GM19193 (cell line): ENCODE measurements around the gene PLPP7.

Source experiments
- POLR2A ChIP-seq: IDR thresholded peaks from 4 replicates; pipeline ENCODE4 v1.6.1; 2011; ENCODE audit not compliant: insufficient read depth, insufficient read length; ENCODE audit errors: extremely low read depth

The PLPP7 gene

DNA sequence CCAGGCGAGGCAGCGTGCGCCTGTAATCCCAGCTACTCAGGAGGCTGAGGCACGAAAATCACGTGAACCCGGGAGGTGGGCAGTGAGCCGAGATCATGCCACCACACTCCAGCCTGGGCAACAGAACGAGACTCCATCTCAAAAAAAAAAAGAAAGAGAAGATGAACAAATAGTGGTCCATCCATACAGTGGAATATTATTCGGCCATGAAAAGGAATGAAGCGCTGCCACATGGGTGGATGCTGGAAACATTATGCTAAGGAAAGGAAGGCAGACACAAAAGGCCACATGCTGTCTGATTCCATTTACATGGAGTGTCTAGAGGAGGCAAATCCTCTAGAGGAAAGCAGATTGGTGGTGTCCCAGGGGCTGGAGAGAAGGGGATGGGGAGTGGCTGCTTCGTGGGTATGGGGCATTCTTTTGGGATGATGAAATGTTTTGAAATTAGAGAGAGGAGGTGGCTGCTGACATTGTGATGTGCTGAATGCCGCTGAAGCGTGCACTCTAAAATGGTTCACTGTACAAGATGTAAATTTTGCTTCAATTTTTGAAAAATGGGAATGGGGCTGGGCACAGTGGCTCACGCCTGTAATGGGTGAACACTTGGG, 17.0 kb downstream of the PLPP7 start:
- no peak for TF ChIP-seq POLR2A

DNA sequence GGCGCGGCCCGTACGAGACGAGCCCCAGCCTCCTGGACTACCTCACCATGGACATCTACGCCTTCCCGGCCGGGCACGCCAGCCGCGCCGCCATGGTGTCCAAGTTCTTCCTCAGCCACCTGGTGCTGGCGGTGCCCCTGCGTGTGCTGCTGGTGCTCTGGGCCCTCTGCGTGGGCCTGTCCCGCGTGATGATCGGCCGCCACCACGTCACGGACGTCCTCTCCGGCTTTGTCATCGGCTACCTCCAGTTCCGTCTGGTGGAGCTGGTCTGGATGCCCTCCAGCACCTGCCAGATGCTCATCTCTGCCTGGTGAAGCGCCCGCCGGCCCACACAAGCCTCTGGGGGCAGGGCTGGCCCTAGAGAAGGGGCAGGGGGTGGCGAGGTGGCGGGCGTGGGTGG, 18.5 kb downstream of the PLPP7 start:
- no peak for TF ChIP-seq POLR2A

DNA sequence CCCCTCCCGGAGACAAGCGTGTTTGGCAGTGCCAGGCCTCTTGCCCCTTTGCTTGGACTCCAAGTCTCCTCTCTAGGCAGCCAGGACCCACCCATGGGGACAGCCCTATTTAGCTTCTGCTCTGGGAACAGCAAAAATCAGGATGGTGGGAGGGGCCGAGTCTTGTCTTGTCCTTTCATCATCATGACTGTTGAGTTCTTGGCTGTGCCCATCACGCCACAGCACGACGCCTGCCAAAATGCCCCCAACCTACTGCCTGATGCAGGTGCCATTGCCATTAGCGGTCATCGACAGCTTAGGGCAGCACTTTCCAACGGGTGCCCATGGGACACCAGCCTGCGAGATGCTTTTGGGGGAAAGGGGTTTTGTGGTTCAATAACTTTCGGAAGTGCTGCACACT, 18.9 kb downstream of the PLPP7 start:
- no peak for TF ChIP-seq POLR2A

DNA sequence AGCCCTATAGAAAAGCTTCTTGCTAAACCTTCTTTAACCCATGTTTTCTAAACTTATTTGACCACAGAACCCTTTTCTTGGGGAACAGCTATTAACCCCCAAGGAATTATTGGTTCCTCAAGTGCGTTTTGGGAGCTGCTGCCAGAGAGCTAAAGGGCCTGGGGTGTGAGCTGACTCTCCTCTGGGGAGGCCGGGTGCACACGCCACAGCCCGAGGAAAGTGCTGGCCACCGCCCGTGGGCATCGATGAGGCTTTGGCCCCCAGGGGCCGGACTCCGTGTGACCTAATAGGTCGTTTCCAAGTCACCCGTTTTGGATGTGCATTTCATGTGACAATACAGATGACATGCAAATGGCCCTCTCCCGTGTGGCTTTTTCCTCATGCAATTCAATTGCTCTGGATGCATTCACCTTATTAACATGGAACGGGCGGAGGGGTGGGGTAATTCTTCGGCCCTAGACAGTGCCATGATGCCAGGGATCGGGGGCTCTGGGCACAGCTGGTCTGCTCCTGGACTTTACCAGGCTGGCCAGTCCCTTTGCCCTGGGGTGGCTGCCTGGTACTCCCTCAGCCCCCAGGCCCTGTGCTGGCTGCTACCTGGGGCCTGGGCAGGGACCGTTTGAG, 19.5 kb downstream of the PLPP7 start:
- no peak for TF ChIP-seq POLR2A

DNA sequence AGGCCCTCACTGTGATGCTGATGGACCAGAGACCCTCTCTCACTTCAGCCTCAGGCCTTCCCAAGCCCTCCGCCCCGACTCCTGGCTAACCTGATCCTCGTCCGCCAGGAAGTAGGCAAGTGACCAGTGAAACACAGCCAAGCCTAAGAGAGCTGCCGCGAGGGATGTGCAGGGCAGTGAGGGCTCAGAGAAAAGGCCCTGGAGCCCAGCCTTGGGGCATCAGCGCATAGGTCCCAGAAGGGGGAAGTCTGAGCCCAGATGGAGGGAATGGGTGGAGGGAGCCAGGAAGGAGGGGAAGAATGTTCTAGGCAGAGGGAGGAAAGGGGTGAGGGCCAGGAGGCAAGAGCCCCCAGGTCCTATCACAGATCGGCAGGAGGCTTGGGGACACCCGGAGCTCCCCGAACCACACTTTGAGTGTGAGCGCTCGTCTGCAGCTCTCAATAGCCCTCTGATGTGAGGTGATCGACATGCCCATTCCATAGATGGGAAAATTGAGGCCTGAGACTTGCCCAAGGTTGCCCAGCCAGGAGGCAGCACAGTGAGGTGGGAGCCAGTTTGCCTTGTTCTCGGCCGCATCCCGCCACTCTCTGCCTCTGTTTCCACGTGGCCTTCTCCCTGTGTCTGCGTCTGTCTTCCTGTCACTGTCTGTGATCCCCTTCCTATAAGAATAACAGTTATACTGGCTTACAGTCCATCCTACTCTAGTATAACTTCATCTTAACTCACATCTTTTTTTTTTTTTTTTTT, 20.2 kb downstream of the PLPP7 start:
- TF ChIP-seq POLR2A = no peak

DNA sequence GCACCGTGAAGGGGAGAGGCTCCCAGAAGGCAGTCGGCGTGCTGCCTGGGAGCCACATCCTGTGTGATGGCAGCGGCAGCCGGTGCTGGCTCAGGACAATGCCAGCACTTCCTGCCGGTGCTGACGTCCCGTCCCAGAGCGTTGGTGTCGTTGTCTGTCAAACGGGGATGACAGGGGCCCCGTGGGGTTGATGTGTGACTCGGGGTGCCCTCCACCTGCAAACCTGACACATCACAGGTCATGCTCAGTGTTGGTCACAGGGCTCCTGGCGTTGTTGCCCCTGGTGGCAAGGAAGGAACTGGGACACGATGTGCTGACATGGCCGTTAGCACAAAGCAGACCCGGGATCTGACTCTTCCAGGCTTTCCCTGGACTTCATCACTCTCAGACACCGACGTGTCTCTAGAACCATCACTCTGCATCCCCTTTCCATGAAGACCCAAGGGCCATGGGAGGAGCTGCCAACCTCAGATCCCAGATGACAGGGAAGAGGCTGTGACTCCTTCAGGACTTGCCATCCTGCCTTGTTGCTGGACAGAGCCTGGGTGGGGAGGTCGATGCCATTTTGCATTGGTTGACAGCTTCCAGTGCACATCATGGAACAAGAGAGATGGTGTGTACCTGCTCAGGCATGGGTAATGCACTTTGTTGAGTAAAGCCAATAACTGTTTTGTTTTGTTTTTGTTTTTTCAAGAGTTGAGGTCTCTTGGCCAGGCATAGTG, 21.5 kb downstream of the PLPP7 start:
- TF ChIP-seq POLR2A = no peak

DNA sequence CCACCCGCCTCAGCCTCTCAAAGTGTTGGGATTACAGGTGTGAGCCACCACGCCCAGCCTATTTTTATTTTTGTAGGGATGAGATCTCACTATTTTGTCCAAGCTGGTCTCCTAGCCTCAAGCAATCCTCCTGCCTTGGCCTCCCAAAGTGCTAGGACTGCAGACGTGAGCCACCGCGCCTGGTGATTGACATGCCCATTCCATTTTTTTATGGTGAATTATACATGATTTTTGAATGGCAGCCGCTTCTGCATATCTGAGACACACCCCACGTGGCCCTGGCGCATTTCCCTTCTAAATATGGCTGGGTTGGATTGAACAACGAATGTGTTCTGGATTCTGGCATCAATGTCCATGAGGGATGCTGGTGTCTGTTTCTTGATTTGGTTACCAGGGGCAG, 22.7 kb downstream of the PLPP7 start:
- TF ChIP-seq POLR2A = no peak

DNA sequence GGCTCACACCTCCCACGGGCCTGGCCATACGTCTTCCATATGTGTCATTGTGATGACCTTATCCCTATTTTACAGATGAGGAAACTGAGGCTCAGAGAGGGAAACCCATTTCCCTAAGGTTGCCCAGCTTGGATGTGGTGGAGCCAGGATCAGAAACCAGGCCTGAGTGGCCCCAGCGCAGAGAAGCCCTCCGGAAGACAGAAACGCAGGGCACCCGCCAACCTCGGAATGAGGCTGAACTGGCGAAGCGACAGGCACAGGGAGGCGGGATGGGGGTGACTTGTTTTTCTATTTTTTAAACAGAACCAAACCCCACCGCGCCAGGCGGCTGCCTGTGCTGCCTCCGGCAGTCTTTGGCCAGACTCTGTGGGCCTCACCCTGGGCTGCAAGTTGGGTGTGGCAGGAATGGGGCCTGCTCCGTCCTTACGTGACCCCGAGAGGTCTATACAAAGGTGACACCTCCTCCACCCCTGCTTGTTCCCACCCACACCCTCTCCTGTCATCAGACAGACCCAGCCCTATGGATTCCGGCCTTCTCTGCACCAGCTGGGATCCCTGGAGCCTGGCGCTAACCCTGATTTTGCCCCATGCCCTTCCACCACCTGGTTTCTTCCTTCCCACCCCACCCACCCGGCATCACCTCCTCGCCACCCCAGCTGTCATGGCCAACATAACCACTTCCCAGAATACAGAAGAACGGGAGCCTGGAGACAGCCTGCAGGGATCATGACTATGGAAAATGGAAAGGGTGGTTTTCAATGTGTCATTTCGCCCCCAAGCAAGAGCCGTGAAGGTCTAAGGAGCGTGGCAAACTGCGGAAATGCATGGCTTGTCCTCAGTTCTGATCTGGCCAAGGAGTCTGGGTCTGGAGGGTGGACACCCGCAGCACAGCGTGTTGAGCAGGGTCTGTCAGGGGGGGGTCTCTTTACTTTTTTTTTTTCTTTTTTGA, 23.6 kb downstream of the PLPP7 start:
- TF ChIP-seq POLR2A = no peak

DNA sequence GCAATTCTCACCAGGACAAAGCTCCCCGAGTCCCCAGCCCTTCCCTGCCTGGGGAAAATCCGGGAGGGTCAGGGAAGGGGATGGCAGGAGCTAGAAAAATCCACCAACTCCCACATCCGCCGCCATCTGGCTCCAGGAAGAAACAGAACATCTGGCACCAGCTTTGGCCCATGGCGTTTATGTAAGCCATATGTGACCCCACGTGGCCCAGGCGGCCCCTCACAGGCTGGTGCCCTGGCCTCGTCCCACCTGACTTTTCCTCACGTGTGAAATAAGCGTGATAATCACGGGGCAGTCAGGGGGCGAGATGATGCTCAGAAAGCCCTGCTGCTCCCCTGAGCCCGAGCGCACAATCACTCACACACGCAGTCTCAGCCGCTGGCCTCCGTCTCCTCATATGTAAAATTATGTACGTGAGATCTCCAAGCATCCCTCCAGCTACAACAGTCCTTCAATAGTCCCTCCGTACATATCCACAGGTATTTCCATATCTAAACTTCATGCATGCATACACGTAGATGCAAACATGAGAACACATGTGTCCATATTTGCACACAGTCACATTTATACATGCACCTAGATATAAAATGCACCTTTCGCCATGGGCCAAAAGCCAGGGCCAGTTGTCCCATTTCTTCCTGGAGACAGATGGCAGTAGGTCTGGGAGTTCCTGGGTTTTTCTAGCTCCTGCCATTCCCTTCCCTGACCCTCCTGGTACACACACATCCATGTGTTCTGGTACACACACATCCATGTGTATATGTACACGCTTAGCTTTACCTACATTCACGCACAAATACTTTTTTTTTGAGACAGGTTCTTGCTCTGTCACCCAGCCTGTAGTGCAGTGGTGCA, 28.9 kb downstream of the PLPP7 start:
- no peak for TF ChIP-seq POLR2A

DNA sequence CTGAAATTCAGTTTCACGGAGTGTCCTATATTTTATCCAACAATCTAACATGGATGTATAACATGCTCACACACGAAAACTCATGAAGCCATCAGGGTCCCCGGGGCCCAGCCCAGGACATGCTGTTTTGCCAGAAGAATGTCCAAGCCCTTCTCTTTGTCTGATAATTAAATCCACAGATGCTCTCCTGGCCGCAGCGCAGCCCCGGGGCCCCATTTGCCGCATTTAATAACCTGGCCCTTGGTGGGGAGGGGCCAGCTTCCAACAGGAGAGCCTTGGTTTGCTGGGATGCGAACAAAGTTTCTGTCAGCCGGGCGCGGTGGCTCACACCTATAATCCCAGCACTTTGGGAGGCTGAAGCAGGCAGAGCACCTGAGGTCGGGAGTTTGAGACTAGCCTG, 30.0 kb downstream of the PLPP7 start:
- TF ChIP-seq POLR2A = no peak

DNA sequence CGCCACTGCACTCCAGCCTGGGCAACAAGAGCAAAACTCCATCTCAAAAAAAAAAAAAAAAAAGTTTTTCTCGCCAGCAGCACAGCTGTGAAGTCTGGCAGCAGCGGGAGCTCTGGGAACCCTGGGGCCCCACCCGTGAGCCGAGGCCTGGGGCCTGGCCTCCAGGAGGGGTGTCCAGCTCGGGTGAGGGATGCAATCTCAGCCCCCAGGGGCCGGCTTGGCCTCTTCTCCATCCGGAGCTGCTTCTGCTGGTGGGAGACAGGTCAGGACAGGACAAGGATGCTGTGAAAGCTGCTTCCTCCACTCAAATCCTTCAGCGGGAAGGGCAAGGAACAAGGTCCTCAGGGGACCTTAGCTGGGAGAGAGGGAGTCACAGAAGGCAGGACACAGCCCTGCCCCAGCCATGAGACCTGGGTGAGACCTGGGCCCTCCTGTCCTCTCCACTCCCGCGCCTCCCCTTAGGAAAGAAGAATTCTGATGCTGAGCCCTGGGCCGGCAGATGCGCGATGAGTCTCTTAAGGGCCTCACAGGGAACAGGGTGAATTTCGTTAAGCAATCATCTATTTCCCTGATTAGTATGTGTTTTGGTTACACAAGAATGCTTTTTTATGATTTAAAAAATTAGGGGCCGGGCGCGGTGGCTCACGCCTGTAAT, 30.6 kb downstream of the PLPP7 start:
- no peak for TF ChIP-seq POLR2A

DNA sequence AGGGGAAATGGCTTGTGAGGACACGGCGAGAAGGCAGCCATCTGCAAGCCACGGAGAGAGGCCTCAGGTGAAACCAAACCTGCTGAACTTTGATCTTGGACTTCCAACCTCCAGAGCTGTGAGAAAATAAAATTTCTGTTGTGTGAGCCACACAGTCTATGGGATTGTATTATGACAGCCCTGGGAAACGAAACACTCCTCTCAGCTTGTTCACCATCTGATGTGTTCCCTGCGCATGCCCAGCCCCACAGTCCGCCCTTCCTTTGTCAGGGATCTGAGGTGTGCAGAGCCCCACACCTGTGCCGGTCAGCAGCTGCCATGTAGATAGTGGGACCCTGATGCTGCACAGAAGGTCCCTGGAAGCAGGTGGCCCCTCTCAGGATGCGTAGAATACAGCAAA, 34.1 kb downstream of the PLPP7 start:
- TF ChIP-seq POLR2A = no peak
